Neural cell (in vitro differentiated cells): Measurements from ENCODE around the gene HRAS.

ENCODE experiments used
- EZH2 ChIP-seq: fragments of 200-600, 300-800 bp; shearing (Covaris generic), sonication (generic); IDR thresholded peaks from 2 replicates; pipeline ENCODE4 v1.6.1; 2014; ENCODE audit warnings: antibody characterized with exemption, low read length, borderline replicate concordance, mild to moderate bottlenecking; ENCODE audit not compliant: insufficient read depth, poor library complexity, severe bottlenecking
- TF ChIP-seq, protein P1 (sequence below): fragments of 450-650 bp; IDR thresholded peaks from 2 replicates; pipeline ENCODE4 v1.5.1; 2014; ENCODE audit warnings: antibody characterized with exemption, mild to moderate bottlenecking, moderate library complexity; ENCODE audit not compliant: poor library complexity, severe bottlenecking

DNA sequence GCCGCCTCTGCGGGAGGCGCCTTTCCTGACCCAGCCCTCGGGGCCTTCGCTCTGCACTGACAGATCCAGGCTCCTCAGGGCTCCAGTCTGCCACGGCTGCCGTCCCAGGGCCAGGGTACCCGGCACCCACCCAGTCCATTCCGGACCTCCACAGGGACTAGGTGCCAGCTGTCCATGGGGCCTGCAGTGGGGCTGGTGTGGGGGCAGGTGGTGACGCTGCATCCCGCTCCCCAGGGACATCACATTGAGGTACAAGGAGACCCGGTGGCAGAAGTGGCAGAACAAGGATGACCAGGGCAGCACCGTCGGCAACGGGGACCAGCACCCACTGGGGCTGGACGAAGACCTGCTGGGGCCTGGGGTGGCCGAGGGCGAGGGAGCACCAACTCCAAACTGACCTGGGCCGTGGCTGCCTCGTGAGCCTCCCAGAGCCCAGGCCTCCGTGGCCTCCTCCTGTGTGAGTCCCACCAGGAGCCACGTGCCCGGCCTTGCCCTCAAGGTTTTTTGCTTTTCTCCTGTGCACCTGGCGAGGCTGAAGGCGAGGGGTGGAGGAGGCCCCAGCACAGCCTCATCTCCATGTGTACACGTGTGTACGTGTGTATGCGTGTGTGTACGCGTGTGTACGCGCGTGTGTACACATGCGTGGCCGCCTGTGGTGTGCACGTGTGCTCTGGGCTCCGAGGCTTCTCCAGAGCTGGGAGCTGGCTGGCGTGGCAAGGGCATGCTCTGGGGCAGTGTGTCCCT is 45.0 kb downstream of the HRAS start:
- TF ChIP-seq, protein P1, sequence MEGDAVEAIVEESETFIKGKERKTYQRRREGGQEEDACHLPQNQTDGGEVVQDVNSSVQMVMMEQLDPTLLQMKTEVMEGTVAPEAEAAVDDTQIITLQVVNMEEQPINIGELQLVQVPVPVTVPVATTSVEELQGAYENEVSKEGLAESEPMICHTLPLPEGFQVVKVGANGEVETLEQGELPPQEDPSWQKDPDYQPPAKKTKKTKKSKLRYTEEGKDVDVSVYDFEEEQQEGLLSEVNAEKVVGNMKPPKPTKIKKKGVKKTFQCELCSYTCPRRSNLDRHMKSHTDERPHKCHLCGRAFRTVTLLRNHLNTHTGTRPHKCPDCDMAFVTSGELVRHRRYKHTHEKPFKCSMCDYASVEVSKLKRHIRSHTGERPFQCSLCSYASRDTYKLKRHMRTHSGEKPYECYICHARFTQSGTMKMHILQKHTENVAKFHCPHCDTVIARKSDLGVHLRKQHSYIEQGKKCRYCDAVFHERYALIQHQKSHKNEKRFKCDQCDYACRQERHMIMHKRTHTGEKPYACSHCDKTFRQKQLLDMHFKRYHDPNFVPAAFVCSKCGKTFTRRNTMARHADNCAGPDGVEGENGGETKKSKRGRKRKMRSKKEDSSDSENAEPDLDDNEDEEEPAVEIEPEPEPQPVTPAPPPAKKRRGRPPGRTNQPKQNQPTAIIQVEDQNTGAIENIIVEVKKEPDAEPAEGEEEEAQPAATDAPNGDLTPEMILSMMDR: no peak
- TF ChIP-seq EZH2: no peak
